DMS53 (cell line): ENCODE results near the gene DLG4.
"Not testable (repeated sequence)": the region's sequence is repeated elsewhere in the genome, so short reads cannot be mapped to it uniquely, and the experiment has no call there.

ENCODE experiments used
- DNase-seq: peaks from one replicate; lab custom pipeline; 2025; lab: John Stamatoyannopoulos, UW

DLG4 gene

GRCh38 chr17:7249214-7249613, 29.6 kb upstream of the DLG4 start:
- no peak for DNase-seq

- no peak for DNase-seq
These were observed 29.2 kb upstream of the DLG4 start for GRCh38 chr17:7248796-7249195.

GRCh38 chr17:7246779-7247178, 27.1 kb upstream of the DLG4 start:
- DNase-seq: no peak

- not testable (repeated sequence) for DNase-seq
These were observed 24.2 kb upstream of the DLG4 start for GRCh38 chr17:7243838-7244237.

GRCh38 chr17:7243453-7243729, 23.8 kb upstream of the DLG4 start:
- no peak for DNase-seq

GRCh38 chr17:7242717-7243452, 23.2 kb upstream of the DLG4 start:
- peak; percentile 99 for DNase-seq

GRCh38 chr17:7241783-7242716, 22.4 kb upstream of the DLG4 start, which contains the start of gene GABARAP:
GABARAP (minus strand) TSS chr17:7242449; CDS start chr17:7242330, 119 bp downstream.
- DNase-seq: peak; percentile 96

- peak; percentile 77 for DNase-seq
These were observed 21.6 kb upstream of the DLG4 start for GRCh38 chr17:7241090-7241733.

GRCh38 chr17:7240375-7240774, 20.7 kb upstream of the DLG4 start:
- DNase-seq: no peak

GRCh38 chr17:7239091-7240027, 19.7 kb upstream of the DLG4 start, which contains the start of gene PHF23:
PHF23 (minus strand) TSS chr17:7239457; CDS start chr17:7239279, 178 bp downstream.
- peak; percentile 100 for DNase-seq

GRCh38 chr17:7238420-7239090, 18.9 kb upstream of the DLG4 start:
- peak; percentile 73 for DNase-seq

- peak; percentile 82 for DNase-seq
These were observed 18.3 kb upstream of the DLG4 start for GRCh38 chr17:7237761-7238419.

GRCh38 chr17:7237266-7237760, 17.7 kb upstream of the DLG4 start:
- no peak for DNase-seq

- no peak for DNase-seq
These were observed 17.2 kb upstream of the DLG4 start for GRCh38 chr17:7236808-7237207.

- peak; percentile 78 for DNase-seq
These were observed 16.3 kb upstream of the DLG4 start for GRCh38 chr17:7235693-7236665.

- peak; percentile 99 for DNase-seq
These were observed 14.7 kb upstream of the DLG4 start, which contains the start of gene DVL2 for GRCh38 chr17:7234083-7234951. DVL2 (minus strand) TSS chr17:7234517; CDS start chr17:7234262, 255 bp downstream.

GRCh38 chr17:7233701-7234082, 14.1 kb upstream of the DLG4 start:
- no peak for DNase-seq

GRCh38 chr17:7232114-7232513, 12.5 kb upstream of the DLG4 start:
- no peak for DNase-seq
